Natural killer cell (primary cell): Measurements from ENCODE around the gene PTPRT. TPM values are rescaled to one million over a fixed set of nuclear protein-coding genes. Genes with fewer than 3 reads are reported as not detected.

Experiments
- ATAC-seq, 3 donors: fragments of 150-1000 bp in 2 of 3; fragments of 200-7000 bp in 1 of 3; cut with Tn5 transposase; 1 replicate in 1 of 3; 2 replicates in 2 of 3; pipeline ENCODE4 v1.10.0; 2021; ENCODE audit warnings: mild to moderate bottlenecking in 2 of 3, moderate library complexity in 2 of 3
- DNase-seq, 2 donors: peaks; one replicate each; pipeline versions ENCODE4 v3.0.0 to v3.0.0-alpha.2; 2013 to 2021; ENCODE audit warnings: mixed read lengths in 1 of 2
- H3K27ac ChIP-seq: one replicate; pipeline ENCODE4 v1.5.1; 2013; ENCODE audit warnings: mild to moderate bottlenecking, low read length
- H3K27me3 ChIP-seq: one replicate; pipeline ENCODE4 v1.6.1; 2013; ENCODE audit warnings: low read length; ENCODE audit not compliant: control insufficient read depth, insufficient read depth
- H3K36me3 ChIP-seq: one replicate; pipeline ENCODE4 v1.6.1; 2013; ENCODE audit warnings: low read length; ENCODE audit not compliant: control insufficient read depth, insufficient read depth
- H3K4me1 ChIP-seq: one replicate; pipeline ENCODE4 v1.6.1; 2013; ENCODE audit warnings: low read length; ENCODE audit not compliant: control insufficient read depth, insufficient read depth
- H3K4me3 ChIP-seq: one replicate; pipeline ENCODE4 v1.5.1; 2013; ENCODE audit warnings: low read length
- H3K9me3 ChIP-seq: one replicate; pipeline ENCODE4 v1.6.1; 2013; ENCODE audit warnings: low read length; ENCODE audit not compliant: control insufficient read depth, insufficient read depth
- H3K27ac Mint-ChIP-seq, 2 donors: one replicate each; pipeline ENCODE4 v1.8.0; 2022; ENCODE audit warnings: mild to moderate bottlenecking in 2 of 2, mixed read lengths in 2 of 2, moderate library complexity in 1 of 2
- H3K27me3 Mint-ChIP-seq, 2 donors: one replicate each; pipeline ENCODE4 v1.8.0; 2022; ENCODE audit warnings: low read depth in 2 of 2, mixed read lengths in 2 of 2
- H3K36me3 Mint-ChIP-seq: one replicate; pipeline ENCODE4 v1.8.0; 2022; ENCODE audit warnings: mixed read lengths
- H3K4me1 Mint-ChIP-seq, 2 donors: one replicate each; pipeline ENCODE4 v1.8.0; 2022; ENCODE audit warnings: mixed read lengths in 2 of 2
- H3K4me3 Mint-ChIP-seq: one replicate; pipeline ENCODE4 v1.8.0; 2022; ENCODE audit warnings: mild to moderate bottlenecking, moderate library complexity, mixed read lengths
- H3K9me3 Mint-ChIP-seq, 2 donors: one replicate each; pipeline ENCODE4 v1.8.0; 2022; ENCODE audit warnings: mixed read lengths in 2 of 2
- CTCF ChIP-seq: fragments of 200-600 bp; IDR thresholded peaks from one replicate; pipeline ENCODE4 v1.8.0; 2022; ENCODE audit warnings: antibody characterized with exemption
- WGBS: methylation state at CpG from one replicate; pipeline ENCODE4 v1.1.7; 2013; ENCODE audit warnings: missing lambda C conversion rate; ENCODE audit not compliant: insufficient coverage; 5-methylcytosine and 5-hydroxymethylcytosine counted together
- intact Hi-C: fragments of 100-400 bp; cut with micrococcal nuclease; formaldehyde crosslinking; loops from one replicate; pipeline ENCODE4 v1.14.2; 2022
- total RNA-seq, 4 donors: library from RNA; stranded (reverse); fragments of 120-200 nt in 1 of 4; gene quantifications; one replicate each; pipeline versions ENCODE4 v1.2.3 to v1.2.4, GENCODE V29; 2013 to 2022

The PTPRT gene
- total RNA-seq, 3 donors from 2014 or later (not counting 1 experiment from before 2014, with no cell fraction given): not detected

DNA sequence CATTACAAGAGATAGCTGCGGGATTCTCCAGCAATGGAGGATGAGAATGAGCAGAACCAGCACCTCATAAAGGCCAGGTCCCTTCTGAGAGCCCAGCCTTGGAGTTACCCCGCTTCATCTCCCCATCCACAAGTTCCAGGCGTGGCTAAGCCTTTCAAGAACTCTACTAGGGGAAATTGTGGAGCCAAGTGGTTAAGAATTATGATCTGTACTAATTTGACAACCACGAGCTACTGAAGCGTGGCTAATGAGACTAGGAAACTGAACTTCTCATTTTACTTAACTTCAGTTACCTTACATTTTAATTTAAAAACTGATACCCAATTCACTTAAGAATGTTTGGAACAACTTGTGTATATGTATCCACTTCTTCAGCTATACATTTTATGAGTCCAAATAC is 401.0 kb downstream of the PTPRT start:
- H3K4me3 Mint-ChIP-seq: no peak overlapping the region
- no peaks in the 10 kb centered on the region for H3K4me1 Mint-ChIP-seq
- Histone ChIP-seq H3K4me3 (no peak overlapping the region), H3K9me3 (no peaks in the 10 kb centered on the region), H3K27me3 (no peaks in the 10 kb centered on the region), H3K36me3 (no peaks in the 10 kb centered on the region), H3K27ac (no peak overlapping the region), H3K4me1 (no peaks in the 10 kb centered on the region)
- no peak for ATAC-seq
- no peaks in the 10 kb centered on the region for H3K27me3 Mint-ChIP-seq
- no peak overlapping the region for H3K27ac Mint-ChIP-seq
- WGBS: 55% methylated on average over 2 of the region's 5 CpGs
- no peak for DNase-seq
- intact Hi-C loops: no loop called here
- no peaks in the 10 kb centered on the region for H3K9me3 Mint-ChIP-seq
- no peaks in the 10 kb centered on the region for H3K36me3 Mint-ChIP-seq
- no peak for TF ChIP-seq CTCF

DNA sequence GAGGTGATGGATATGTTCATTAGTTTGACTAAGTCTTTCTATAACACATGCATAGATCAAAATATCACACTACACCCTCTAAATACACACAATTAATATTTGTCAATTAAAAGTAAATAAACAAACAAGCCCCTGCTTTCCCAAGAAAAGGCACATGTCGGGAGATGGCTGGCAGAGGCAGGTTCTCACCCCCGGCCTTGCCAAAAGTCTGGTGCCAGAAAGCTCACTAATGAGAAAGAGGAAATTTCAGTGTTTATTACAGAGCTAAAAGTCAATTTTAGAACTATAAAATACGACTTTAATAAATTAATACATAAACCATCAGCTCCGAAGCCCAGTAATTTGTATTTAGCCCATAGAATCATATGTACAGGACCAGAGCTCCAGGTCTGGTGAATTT is 404.7 kb downstream of the PTPRT start:
- H3K4me1 Mint-ChIP-seq: no peaks in the 10 kb centered on the region
- ATAC-seq: no peak
- peaks cover 4 to 8% of the 10 kb centered on the region in 2 donors for H3K9me3 Mint-ChIP-seq
- no peak for DNase-seq
- Histone ChIP-seq H3K4me3 (no peak overlapping the region), H3K27me3 (no peaks in the 10 kb centered on the region), H3K36me3 (no peaks in the 10 kb centered on the region), H3K4me1 (no peaks in the 10 kb centered on the region), H3K9me3 (peaks cover 3% of the 10 kb centered on the region), H3K27ac (no peak overlapping the region)
- intact Hi-C loops: no loop called here
- no peaks in the 10 kb centered on the region for H3K27me3 Mint-ChIP-seq
- no peak overlapping the region for H3K4me3 Mint-ChIP-seq
- 64% methylated on average over 2 of the region's 4 CpGs for WGBS
- no peaks in the 10 kb centered on the region for H3K36me3 Mint-ChIP-seq
- TF ChIP-seq CTCF: no peak
- no peak overlapping the region for H3K27ac Mint-ChIP-seq

- Histone ChIP-seq H3K4me3 (no peak overlapping the region), H3K36me3 (no peaks in the 10 kb centered on the region), H3K9me3 (peaks cover 3% of the 10 kb centered on the region), H3K27ac (no peak overlapping the region), H3K4me1 (no peaks in the 10 kb centered on the region), H3K27me3 (no peaks in the 10 kb centered on the region)
- TF ChIP-seq CTCF: no peak
- H3K36me3 Mint-ChIP-seq: no peaks in the 10 kb centered on the region
- H3K27ac Mint-ChIP-seq: no peak overlapping the region
- H3K27me3 Mint-ChIP-seq: no peaks in the 10 kb centered on the region
- DNase-seq (no peak), ATAC-seq (no peak)
- intact Hi-C loops: no loop called here
- no peaks in the 10 kb centered on the region for H3K4me1 Mint-ChIP-seq
- H3K9me3 Mint-ChIP-seq: peaks cover 4 to 8% of the 10 kb centered on the region in 2 donors
- 93% methylated on average over 1 of the region's 1 CpG for WGBS
- H3K4me3 Mint-ChIP-seq: no peak overlapping the region
Measured at GRCh38 chr20:42779216-42779615, 410.5 kb downstream of the PTPRT start.

DNA sequence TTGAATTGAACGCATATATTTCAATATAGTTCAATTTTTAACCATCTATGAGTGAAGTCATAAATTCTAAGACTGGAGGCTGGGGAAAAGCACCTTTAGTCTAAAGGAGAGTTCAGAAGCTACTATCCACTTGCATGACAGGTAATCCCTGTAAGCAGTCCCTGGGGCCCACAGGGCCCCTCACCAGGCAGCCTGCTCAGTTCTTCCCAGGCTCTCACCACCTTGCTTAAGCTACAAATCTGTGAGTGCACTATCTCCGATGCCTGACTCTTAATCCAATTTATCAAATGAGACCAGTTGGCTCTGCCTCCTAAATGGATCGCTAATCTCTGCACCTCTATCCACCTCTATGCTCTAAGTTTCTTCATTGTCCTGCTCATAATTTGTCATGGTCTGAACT is 413.8 kb downstream of the PTPRT start:
- Histone ChIP-seq H3K27ac (no peak overlapping the region), H3K9me3 (no peaks in the 10 kb centered on the region), H3K4me3 (no peak overlapping the region), H3K27me3 (no peaks in the 10 kb centered on the region), H3K4me1 (no peaks in the 10 kb centered on the region), H3K36me3 (no peaks in the 10 kb centered on the region)
- no peak for DNase-seq
- Mint-ChIP-seq H3K4me3 (no peak overlapping the region), H3K36me3 (no peaks in the 10 kb centered on the region), H3K27me3 (no peaks in the 10 kb centered on the region), H3K4me1 (no peaks in the 10 kb centered on the region), H3K27ac (no peak overlapping the region), H3K9me3 (no peaks in the 10 kb centered on the region)
- intact Hi-C loops: no loop called here
- no peak for TF ChIP-seq CTCF
- 92% methylated on average over 2 of the region's 3 CpGs for WGBS
- no peak for ATAC-seq
